Endothelial cell of umbilical vein (primary cell): Measurements from ENCODE around the gene NCS1.

Experiments
- CTCF ChIP-seq, 2 donors: IDR thresholded peaks; 1 replicate in 1 of 2; 2 replicates in 1 of 2; pipeline ENCODE4 v1.5.1; 2011; ENCODE audit warnings: low read length in 2 of 2, mild to moderate bottlenecking in 2 of 2, moderate library complexity in 2 of 2, control low read depth in 1 of 2, inconsistent platforms in 1 of 2, low read depth in 1 of 2; ENCODE audit not compliant: insufficient read depth in 1 of 2; ENCODE audit errors: extremely low read depth in 1 of 2
- TF ChIP-seq, protein P1 (sequence below): IDR thresholded peaks from 2 replicates; pipeline ENCODE4 v1.6.1; 2011; ENCODE audit not compliant: insufficient read depth, insufficient read length

- TF ChIP-seq CTCF (IDR thresholded peaks at IDR 0.05; ENCODE audit: extremely low read depth in 1 of 2, insufficient read depth in 1 of 2, low read depth in 1 of 2, low read length in 2 of 2) = no peak
- TF ChIP-seq, protein P1, sequence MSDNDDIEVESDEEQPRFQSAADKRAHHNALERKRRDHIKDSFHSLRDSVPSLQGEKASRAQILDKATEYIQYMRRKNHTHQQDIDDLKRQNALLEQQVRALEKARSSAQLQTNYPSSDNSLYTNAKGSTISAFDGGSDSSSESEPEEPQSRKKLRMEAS = no peak
Observed at GRCh38 chr9:130220352-130220751, 48.1 kb downstream of the NCS1 start.
